GM23338 (cell line): ENCODE measurements around the gene EDA2R. TPM values are rescaled to one million over a fixed set of nuclear protein-coding genes. Genes with fewer than 3 reads are reported as not detected.

Experiments used
- ATAC-seq: fragments of 200-7000 bp; cut with Tn5 transposase; 3 replicates; pipeline ENCODE4 v1.9.1; 2020
- DNase-seq: peaks from one replicate; pipeline ENCODE4 v3.0.0-alpha.2; 2015; ENCODE audit warnings: low spot score
- H2AFZ ChIP-seq: fragments of 200-600 bp; sonication (generic); 2 replicates; pipeline ENCODE4 v1.8.0; 2016; ENCODE audit warnings: antibody characterized with exemption, mild to moderate bottlenecking, moderate library complexity
- H3F3A ChIP-seq: fragments of 200-600 bp; sonication (generic); replicated peaks from 2 replicates; pipeline ENCODE4 v1.8.0; 2017; ENCODE audit warnings: antibody characterized with exemption, mixed run types, low read depth
- H3K27ac ChIP-seq: fragments of 200-600 bp; sonication (generic); 2 replicates; pipeline ENCODE4 v1.6.1; 2016; ENCODE audit warnings: low read depth
- H3K27me3 ChIP-seq: fragments of 200-600 bp; sonication (generic); 2 replicates; pipeline ENCODE4 v1.8.0; 2016; ENCODE audit warnings: mild to moderate bottlenecking, mixed run types, moderate library complexity; ENCODE audit not compliant: insufficient read depth
- H3K36me3 ChIP-seq: fragments of 200-600 bp; sonication (generic); 2 replicates; pipeline ENCODE4 v1.8.0; 2016; ENCODE audit warnings: mild to moderate bottlenecking; ENCODE audit not compliant: insufficient read depth
- H3K4me1 ChIP-seq: fragments of 200-600 bp; sonication (generic); 2 replicates; pipeline ENCODE4 v1.8.0; 2016; ENCODE audit warnings: mild to moderate bottlenecking, moderate library complexity; ENCODE audit not compliant: insufficient read depth
- H3K4me2 ChIP-seq: fragments of 200-600 bp; sonication (generic); 2 replicates; pipeline ENCODE4 v1.7.1; 2017; ENCODE audit warnings: mixed run types
- H3K4me3 ChIP-seq: fragments of 200-600 bp; sonication (generic); 2 replicates; pipeline ENCODE4 v1.6.1; 2016; ENCODE audit warnings: mixed run types
- H3K79me2 ChIP-seq: fragments of 200-600 bp; sonication (generic); replicated peaks from 2 replicates; pipeline ENCODE4 v1.8.0; 2017; ENCODE audit warnings: mild to moderate bottlenecking; ENCODE audit not compliant: insufficient read depth
- H3K9me2 ChIP-seq: fragments of 200-600 bp; sonication (generic); 2 replicates; pipeline ENCODE4 v1.8.0; 2017; ENCODE audit not compliant: insufficient read depth
- H4K20me1 ChIP-seq: fragments of 200-600 bp; sonication (generic); replicated peaks from 2 replicates; pipeline ENCODE4 v1.8.0; 2017; ENCODE audit warnings: mild to moderate bottlenecking; ENCODE audit not compliant: insufficient read depth
- H3K27ac Mint-ChIP-seq: 2 replicates; pipeline ENCODE4 v1.8.0; 2020; ENCODE audit warnings: inconsistent platforms, mild to moderate bottlenecking, moderate library complexity, mixed read lengths
- H3K27me3 Mint-ChIP-seq: 3 replicates; pipeline ENCODE4 v1.8.0; 2022; ENCODE audit warnings: low read depth, mild to moderate bottlenecking, moderate library complexity, mixed read lengths, inconsistent platforms; ENCODE audit not compliant: insufficient read depth, poor library complexity
- H3K36me3 Mint-ChIP-seq: 3 replicates; pipeline ENCODE4 v1.8.0; 2021; ENCODE audit warnings: low read depth, mild to moderate bottlenecking, inconsistent platforms, moderate library complexity, mixed read lengths
- H3K4me1 Mint-ChIP-seq: 3 replicates; pipeline ENCODE4 v1.8.0; 2020; ENCODE audit warnings: mild to moderate bottlenecking, inconsistent platforms, mixed read lengths
- H3K4me3 Mint-ChIP-seq: 3 replicates; pipeline ENCODE4 v1.8.0; 2021; ENCODE audit warnings: moderate library complexity, mild to moderate bottlenecking, inconsistent platforms, mixed read lengths
- H3K9me3 Mint-ChIP-seq: 3 replicates; pipeline ENCODE4 v1.8.0; 2020; ENCODE audit warnings: moderate library complexity, mild to moderate bottlenecking, inconsistent platforms, mixed read lengths
- CREB1 ChIP-seq: fragments of 250-450 bp; sonication (Bioruptor Pico); IDR thresholded peaks from 2 replicates; pipeline ENCODE4 v1.5.0; 2020; ENCODE audit warnings: low read depth, mild to moderate bottlenecking, moderate library complexity
- CTCF ChIP-seq, 2 experiments: fragments of 200-600 bp in 1 of 2; sonication (generic) in 1 of 2; conservative IDR thresholded peaks; 2 replicates each; pipeline versions ENCODE4 v1.5.1 to v1.6.1; 2016 to 2017; ENCODE audit warnings: antibody characterized with exemption in 2 of 2, low read depth in 2 of 2, mild to moderate bottlenecking in 2 of 2, moderate library complexity in 1 of 2
- ETS1 ChIP-seq: IDR thresholded peaks from 2 replicates; pipeline ENCODE4 v1.6.1; 2016; ENCODE audit warnings: antibody characterized with exemption
- EZH2phosphoT487 ChIP-seq: fragments of 200-600 bp; sonication (generic); IDR thresholded peaks from one replicate; pipeline ENCODE4 v1.8.1; 2018; ENCODE audit warnings: antibody characterized with exemption; ENCODE audit not compliant: unreplicated experiment
- JUNB ChIP-seq: IDR thresholded peaks from one replicate; pipeline ENCODE4 v1.6.1; 2016; ENCODE audit warnings: antibody characterized with exemption; ENCODE audit not compliant: unreplicated experiment
- NANOG ChIP-seq: IDR thresholded peaks from 2 replicates; pipeline ENCODE4 v1.6.1; 2016; ENCODE audit warnings: antibody characterized with exemption, borderline replicate concordance
- POLR2AphosphoS5 ChIP-seq: IDR thresholded peaks from 2 replicates; pipeline ENCODE4 v1.6.1; 2016; ENCODE audit warnings: antibody characterized with exemption, low read depth
- STAT1 ChIP-seq: IDR thresholded peaks from one replicate; pipeline ENCODE4 v1.6.1; 2016; ENCODE audit warnings: antibody characterized with exemption; ENCODE audit not compliant: unreplicated experiment
- ZNF114 ChIP-seq: fragments of 250-450 bp; sonication (Bioruptor Pico); IDR thresholded peaks from 2 replicates; pipeline ENCODE4 v1.5.0; 2020; ENCODE audit warnings: mild to moderate bottlenecking, moderate library complexity
- ZNF462 ChIP-seq: fragments of 250-450 bp; sonication (Bioruptor Pico); IDR thresholded peaks from 2 replicates; pipeline ENCODE4 v1.5.0; 2020; ENCODE audit warnings: mild to moderate bottlenecking, moderate library complexity
- polyA plus RNA-seq: library from polyadenylated mRNA; unstranded; fragments of >200 nt; fragmentation: Nextera tagmentation; extraction: Ambion mirVana; gene quantifications from 2 replicates; pipeline ENCODE4 v1.2.1, GENCODE V29; 2016
- total RNA-seq: library from RNA; depleted of rRNA; stranded (reverse); fragments of >200 nt; shearing (Covaris generic); gene quantifications from 2 replicates; pipeline ENCODE4 v1.2.3, GENCODE V29; 2014

Gene EDA2R
- total and polyA plus RNA-seq, 2 experiments from 2014 or later = 6.0 to 9.6 TPM

GRCh38 chrX:66676413-66676812 is 37.5 kb upstream of the EDA2R start:
- Histone ChIP-seq H3F3A (no peaks in the 10 kb centered on the region), H3K27me3 (no peaks in the 10 kb centered on the region), H3K4me2 (no peak overlapping the region), H2AFZ (no peak overlapping the region), H3K4me3 (no peak overlapping the region), H3K36me3 (no peaks in the 10 kb centered on the region), H3K4me1 (peaks cover 4% of the 10 kb centered on the region; the same call in 1 of the 2 replicates), H3K9me2 (no peaks in the 10 kb centered on the region), H4K20me1 (no peaks in the 10 kb centered on the region), H3K79me2 (no peaks in the 10 kb centered on the region), H3K27ac (no peak overlapping the region)
- Mint-ChIP-seq H3K4me3 (no peak overlapping the region), H3K9me3 (no peaks in the 10 kb centered on the region), H3K4me1 (no peaks in the 10 kb centered on the region), H3K27me3 (no peaks in the 10 kb centered on the region), H3K36me3 (no peaks in the 10 kb centered on the region), H3K27ac (no peak overlapping the region)
- ATAC-seq (no peak), DNase-seq (no peak)
- TF ChIP-seq POLR2AphosphoS5 = no peak
- TF ChIP-seq CTCF (conservative IDR thresholded peaks at IDR 0.05; ENCODE audit: low read depth in 2 of 2) = no peak
- TF ChIP-seq EZH2phosphoT487 = no peak
- TF ChIP-seq JUNB = no peak
- no peak for TF ChIP-seq ZNF114 (CRISPR knock-in tag)
- no peak for TF ChIP-seq CREB1 (CRISPR knock-in tag)

- no peak overlapping the region for H3K4me2 ChIP-seq
- no peaks in the 10 kb centered on the region for H3K27me3 ChIP-seq
- H3K27ac ChIP-seq = no peak overlapping the region
- no peaks in the 10 kb centered on the region for H3K79me2 ChIP-seq
- H3K9me3 Mint-ChIP-seq = 0 out of 3 replicates have a peak, but pooled peaks cover 7% of the 10 kb centered on the region
- no peaks in the 10 kb centered on the region for H3K4me1 Mint-ChIP-seq
- no peaks in the 10 kb centered on the region for H3K9me2 ChIP-seq
- no peaks in the 10 kb centered on the region for H4K20me1 ChIP-seq
- no peak for ATAC-seq
- H3K36me3 Mint-ChIP-seq = no peaks in the 10 kb centered on the region
- no peak overlapping the region for H3K4me3 Mint-ChIP-seq
- no peaks in the 10 kb centered on the region for H3K27me3 Mint-ChIP-seq
- no peaks in the 10 kb centered on the region for H3K36me3 ChIP-seq
- no peak overlapping the region for H3K4me3 ChIP-seq
- H3F3A ChIP-seq = no peaks in the 10 kb centered on the region
- H3K27ac Mint-ChIP-seq = no peak overlapping the region
- DNase-seq = no peak
- no peak overlapping the region for H2AFZ ChIP-seq
- peaks cover 3% of the 10 kb centered on the region; the same call in 1 of the 2 replicates for H3K4me1 ChIP-seq
- no peak for TF ChIP-seq ZNF114 (CRISPR knock-in tag)
- no peak for TF ChIP-seq STAT1
- no peak for TF ChIP-seq JUNB
- no peak for TF ChIP-seq NANOG
- no peak for TF ChIP-seq CTCF (conservative IDR thresholded peaks at IDR 0.05; ENCODE audit: low read depth in 2 of 2)
- no peak for TF ChIP-seq EZH2phosphoT487
- TF ChIP-seq ETS1 = no peak
- no peak for TF ChIP-seq ZNF462 (CRISPR knock-in tag)
Measured at GRCh38 chrX:66675541-66675940, 36.7 kb upstream of the EDA2R start.
